NCI-H2081 treated with DMSO at 0.1 percent for 48 hours (cell line): Measurements from ENCODE around the gene MAN1A2.
"Not testable (repeated sequence)": the region's sequence is repeated elsewhere in the genome, so short reads cannot be mapped to it uniquely, and the experiment has no call there.

ENCODE experiments used
- DNase-seq: peaks from one replicate; lab custom pipeline; 2025; lab: John Stamatoyannopoulos, UW

MAN1A2 gene

GRCh38 chr1:117401761-117402160, 34.5 kb downstream of the MAN1A2 start:
- DNase-seq, result no peak

- no peak for DNase-seq
Observed at GRCh38 chr1:117403597-117403996, 36.3 kb downstream of the MAN1A2 start.

GRCh38 chr1:117405042-117405441, 37.8 kb downstream of the MAN1A2 start:
- no peak for DNase-seq

GRCh38 chr1:117412472-117412871, 45.2 kb downstream of the MAN1A2 start:
- DNase-seq, result no peak

- DNase-seq, result no peak
Observed at GRCh38 chr1:117413412-117413811, 46.2 kb downstream of the MAN1A2 start.

GRCh38 chr1:117414943-117415342, 47.7 kb downstream of the MAN1A2 start:
- DNase-seq, result no peak

- no peak for DNase-seq
Observed at GRCh38 chr1:117416004-117416403, 48.8 kb downstream of the MAN1A2 start.

GRCh38 chr1:117416546-117417125, 49.4 kb downstream of the MAN1A2 start:
- no peak for DNase-seq

- DNase-seq, result no peak
Observed at GRCh38 chr1:117425050-117425734, 57.9 kb downstream of the MAN1A2 start.

GRCh38 chr1:117427297-117427696, 60.0 kb downstream of the MAN1A2 start:
- DNase-seq, result no peak

GRCh38 chr1:117433943-117434342, 66.7 kb downstream of the MAN1A2 start:
- DNase-seq, result no peak

- DNase-seq, result no peak
Observed at GRCh38 chr1:117436513-117436912, 69.3 kb downstream of the MAN1A2 start.

- no peak for DNase-seq
Observed at GRCh38 chr1:117447661-117448060, 80.4 kb downstream of the MAN1A2 start.

- DNase-seq, result no peak
Observed at GRCh38 chr1:117452216-117452615, 85.0 kb downstream of the MAN1A2 start.

- DNase-seq, result no peak
Observed at GRCh38 chr1:117453958-117454357, 86.7 kb downstream of the MAN1A2 start.

GRCh38 chr1:117458410-117458809, 91.2 kb downstream of the MAN1A2 start:
- not testable (repeated sequence) for DNase-seq

GRCh38 chr1:117466761-117467160, 99.5 kb downstream of the MAN1A2 start:
- no peak for DNase-seq

- no peak for DNase-seq
Observed at GRCh38 chr1:117467336-117467735, 100.1 kb downstream of the MAN1A2 start.

- no peak for DNase-seq
Observed at GRCh38 chr1:117473063-117473462, 105.8 kb downstream of the MAN1A2 start.

GRCh38 chr1:117475495-117475894, 108.2 kb downstream of the MAN1A2 start:
- DNase-seq, result not testable (repeated sequence)

GRCh38 chr1:117479086-117479485, 111.8 kb downstream of the MAN1A2 start:
- DNase-seq, result no peak

- no peak for DNase-seq
Observed at GRCh38 chr1:117481410-117481809, 114.2 kb downstream of the MAN1A2 start.

- no peak for DNase-seq
Observed at GRCh38 chr1:117493906-117494305, 126.7 kb downstream of the MAN1A2 start.

- no peak for DNase-seq
Observed at GRCh38 chr1:117495068-117495467, 127.8 kb downstream of the MAN1A2 start.
